HG02798 (cell line): ENCODE data around the gene BABAM2.

ENCODE experiments used
- ATAC-seq: cut with Tn5 transposase; IDR thresholded peaks from one replicate; pipeline ENCODE4 v1.9.1; 2021; ENCODE audit warnings: mild to moderate bottlenecking; ENCODE audit not compliant: unreplicated experiment, poor library complexity

The BABAM2 gene

DNA sequence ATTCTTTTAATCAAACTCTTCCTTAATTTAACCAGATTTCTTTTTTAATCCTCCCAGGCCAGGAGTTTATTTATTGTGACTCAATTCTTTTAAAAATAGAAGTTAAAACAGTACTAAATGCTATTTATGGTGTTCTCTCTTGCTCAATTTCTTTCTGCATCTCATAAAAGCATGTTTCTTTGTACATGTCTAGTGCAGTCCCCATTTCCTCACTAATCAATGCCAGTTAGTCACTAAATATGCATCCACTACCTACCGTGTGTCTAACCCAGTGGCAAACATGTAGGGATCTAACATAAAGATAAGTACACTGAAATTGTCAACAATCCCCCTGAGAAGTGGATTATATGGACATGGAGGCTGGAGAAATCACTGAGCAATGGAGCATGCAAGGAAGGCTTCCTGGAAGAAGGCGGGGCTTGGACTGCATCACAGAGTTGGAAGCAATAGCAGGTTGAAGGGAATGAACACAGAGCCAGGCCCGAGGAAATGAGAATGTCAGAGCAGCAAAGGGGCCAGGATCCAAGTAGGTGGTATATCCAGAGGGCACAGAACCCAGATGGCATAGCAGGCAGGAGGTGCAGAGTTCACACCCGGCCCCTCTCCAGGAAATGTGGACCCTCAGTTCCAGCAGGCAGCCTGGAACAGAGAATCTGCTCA is 396.9 kb downstream of the BABAM2 start:
- ATAC-seq: no peak

DNA sequence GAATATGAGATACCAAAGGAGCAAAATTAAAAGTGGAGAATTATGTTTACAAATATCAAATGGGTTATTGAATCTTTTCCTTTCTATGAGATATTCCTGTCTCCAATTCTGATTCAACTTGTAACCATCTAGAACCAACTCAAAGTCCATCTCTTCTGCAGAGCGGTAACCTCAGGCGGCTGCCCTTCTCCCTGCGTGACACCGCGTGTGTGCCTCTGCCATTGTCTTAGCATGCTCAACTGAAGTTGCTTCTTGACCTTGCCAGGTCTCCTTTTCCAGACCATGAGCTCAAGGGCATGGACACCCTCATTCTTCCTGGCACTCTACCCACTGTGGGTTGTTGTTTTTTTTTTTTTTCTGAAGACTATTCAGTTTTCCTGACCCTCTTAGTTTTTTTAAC is 398.1 kb downstream of the BABAM2 start:
- ATAC-seq: no peak

DNA sequence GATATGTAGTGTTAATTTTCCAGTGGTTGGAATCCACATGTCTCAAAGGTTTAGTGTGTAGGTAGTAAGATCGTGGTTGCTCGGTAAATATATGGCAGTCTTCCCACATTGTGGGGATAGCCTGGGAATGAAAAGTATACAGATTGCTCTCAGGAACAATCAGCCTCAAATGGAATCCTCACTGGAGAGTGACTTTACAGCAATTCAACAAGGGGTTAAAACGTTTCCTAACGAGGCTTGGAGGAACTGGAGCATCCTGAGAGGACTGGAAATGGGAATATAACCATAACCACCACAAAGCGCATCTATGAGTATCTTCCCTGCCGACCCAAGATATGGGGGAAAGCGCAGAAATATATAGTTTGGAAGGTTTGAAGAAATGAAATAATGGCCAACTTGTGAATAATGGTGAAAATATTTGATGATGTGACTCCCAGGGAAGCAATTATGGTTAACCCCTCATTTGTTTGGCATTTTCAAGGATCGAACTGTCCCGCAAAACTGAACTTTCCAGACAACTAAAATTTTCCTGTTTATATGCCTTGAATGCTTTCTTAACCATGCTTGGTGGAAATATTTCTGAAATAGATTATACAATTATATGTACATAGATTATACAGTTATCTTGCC is 401.4 kb downstream of the BABAM2 start:
- ATAC-seq: no peak

DNA sequence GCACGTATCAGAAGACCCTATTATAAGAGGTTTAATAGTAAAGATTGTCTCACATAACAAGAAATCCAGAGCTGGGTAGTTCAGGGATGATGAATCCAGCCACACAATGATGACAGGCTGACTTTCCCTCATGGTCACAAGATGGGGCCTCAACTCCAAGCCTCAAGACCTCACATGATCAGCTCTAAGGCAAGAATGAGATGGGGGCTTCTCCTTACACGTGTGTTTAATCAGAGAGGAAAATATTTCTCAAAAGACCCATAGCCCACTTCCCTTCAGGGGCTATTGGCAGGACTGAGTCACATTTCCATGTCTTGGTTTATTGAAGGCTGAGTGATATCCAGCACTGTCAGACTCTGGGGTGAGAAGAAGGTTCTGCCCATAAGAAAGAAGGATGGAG is 402.0 kb downstream of the BABAM2 start:
- no peak for ATAC-seq

DNA sequence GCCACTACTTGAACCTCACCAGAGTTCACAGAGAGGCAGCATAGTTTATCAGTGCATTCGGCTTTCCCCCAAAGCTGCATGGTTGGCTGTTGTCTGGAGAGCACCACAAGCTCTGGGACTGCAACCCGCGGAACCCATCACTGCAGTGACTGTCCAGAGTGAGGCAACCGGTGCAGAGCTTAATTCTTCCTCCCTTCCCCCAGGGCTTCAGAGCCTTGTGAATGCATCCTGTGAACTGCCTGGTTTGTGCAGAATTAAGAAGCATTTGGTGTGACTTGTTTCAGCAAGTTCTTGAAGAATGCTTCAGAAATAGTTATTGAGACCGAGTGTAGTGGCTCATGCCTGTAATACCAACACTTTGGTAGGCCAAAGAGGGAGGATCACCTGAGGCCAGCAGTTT is 402.9 kb downstream of the BABAM2 start:
- no peak for ATAC-seq

DNA sequence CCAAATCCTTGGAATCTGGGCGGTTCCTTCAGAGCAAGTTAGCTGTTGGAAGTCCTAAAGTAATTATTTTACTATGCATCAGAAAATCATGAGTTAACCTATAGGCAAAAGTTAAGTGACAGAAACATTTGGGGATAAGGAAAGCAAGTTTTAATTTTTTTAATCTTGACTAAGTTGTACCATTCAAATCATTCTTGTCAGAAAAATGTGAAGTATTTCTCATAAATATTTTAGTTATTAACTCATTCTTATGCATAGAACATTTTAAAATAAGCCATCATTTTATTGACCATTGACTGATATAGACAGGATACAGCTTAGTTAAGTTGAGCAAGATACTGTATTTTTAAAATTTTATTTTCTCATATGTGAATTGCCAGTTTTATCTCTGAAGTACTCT is 403.9 kb downstream of the BABAM2 start:
- ATAC-seq: no peak

DNA sequence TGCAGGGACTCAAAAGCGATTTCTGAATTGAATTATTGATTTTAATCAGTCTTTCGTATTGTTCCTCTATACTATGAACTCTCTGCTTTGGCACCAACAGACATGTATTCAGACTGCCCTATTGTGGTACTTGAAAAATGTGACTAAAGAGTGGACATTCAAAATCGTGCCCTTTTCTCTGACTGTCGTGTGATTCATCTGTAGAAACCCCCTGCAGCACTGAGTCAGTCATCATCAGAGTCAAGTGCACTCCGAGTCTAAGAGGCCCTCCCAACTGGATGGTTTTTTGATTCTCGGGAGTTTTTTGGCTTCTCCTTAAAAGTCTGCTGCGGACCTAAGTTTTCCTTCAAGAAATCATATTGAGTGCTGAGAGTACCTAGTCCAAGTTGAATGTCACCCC is 405.7 kb downstream of the BABAM2 start:
- ATAC-seq: no peak

DNA sequence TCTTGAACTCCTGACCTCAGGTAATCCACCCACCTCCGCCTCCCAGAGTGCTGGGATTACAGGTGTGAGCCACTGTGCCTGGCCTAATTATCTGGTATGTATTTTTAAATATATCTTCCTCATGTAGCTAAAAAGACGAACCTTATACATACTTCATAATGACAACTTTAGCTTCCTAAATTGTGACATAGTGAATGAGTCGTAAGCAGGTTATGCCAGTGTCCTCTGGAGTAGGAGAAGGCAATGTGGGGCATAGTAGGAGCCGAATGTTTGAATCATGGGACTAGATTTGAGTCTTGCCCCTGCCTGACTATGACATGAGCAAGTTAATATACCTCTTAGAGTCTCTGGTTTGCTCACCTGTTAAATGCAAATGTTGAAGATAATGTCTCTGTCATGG is 406.4 kb downstream of the BABAM2 start:
- ATAC-seq: no peak

DNA sequence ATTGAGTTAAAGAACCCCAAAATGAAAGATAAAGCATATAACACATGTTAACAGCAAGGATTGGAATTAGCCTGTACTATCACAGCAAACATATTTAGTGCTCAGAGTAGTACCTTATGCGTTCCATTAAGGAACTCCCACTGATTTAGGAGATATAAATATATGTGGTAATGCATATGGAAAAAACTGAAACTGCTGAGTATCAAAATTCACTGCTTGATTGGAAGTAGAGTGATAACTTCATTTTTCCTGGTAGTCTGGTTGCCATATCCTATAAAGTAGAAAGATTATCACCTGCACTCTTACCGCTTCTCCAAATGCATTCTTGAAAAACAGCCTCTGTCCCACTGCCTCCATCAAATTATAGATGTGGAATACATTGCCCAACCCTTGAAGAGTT is 407.0 kb downstream of the BABAM2 start:
- ATAC-seq: no peak

DNA sequence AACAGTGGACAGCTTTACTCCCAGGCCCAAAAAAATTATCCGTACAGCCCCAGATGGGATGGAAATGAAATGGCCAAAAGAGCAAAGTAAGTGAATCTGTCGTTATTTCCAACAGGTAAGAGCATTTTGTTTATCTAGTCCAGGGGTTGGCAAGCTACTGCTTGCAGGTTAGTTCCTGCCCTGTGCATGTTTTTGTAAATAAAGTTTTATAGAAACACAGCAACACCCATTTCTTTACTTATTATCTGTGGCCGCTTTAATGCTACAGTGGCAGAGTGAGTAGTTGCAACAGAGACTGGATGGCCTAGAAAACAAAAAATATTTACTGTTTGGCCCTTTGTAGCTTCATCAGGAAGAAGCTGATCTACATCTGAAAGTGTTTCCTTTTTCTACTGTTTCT is 407.9 kb downstream of the BABAM2 start:
- no peak for ATAC-seq

DNA sequence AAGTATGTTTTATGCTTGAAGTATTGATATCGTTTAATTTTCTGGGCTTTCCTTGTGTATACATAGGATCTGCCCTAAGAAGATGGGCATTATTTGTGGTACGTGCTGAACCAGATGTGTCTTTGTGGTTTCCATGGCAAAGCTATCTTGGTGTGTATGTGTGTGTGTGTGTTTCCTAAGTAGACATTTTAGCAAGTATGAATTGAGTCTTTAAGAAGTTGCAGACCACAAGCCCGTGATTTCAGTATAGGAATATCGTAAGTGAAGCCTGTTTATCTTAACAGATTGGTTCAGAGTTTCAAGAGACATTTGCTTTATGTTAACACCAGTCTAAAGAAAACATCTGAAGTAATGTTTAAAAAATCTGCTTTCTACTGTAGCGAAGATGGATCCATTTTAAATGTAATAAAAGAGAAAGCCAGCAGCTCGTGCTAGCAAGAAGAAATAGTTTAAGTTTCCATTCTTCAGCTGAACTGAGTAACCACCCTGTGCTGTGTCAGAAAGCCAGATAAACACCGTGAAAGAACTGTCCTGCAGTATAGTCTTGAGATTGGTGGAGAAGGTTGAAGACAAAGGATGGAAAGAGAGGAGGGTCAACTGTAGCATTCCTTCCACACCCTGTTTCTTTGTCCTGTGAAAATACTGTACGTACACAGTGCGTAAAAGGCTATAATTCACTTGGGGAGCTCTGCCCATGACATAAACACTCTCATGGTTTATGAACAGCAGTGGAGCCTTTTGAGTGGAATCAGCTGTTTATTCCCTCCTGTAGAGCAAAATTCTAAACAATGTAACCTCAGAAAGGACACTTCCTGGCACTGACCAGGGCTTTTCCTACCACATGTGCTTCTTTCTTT is 410.2 kb downstream of the BABAM2 start:
- ATAC-seq: no peak

DNA sequence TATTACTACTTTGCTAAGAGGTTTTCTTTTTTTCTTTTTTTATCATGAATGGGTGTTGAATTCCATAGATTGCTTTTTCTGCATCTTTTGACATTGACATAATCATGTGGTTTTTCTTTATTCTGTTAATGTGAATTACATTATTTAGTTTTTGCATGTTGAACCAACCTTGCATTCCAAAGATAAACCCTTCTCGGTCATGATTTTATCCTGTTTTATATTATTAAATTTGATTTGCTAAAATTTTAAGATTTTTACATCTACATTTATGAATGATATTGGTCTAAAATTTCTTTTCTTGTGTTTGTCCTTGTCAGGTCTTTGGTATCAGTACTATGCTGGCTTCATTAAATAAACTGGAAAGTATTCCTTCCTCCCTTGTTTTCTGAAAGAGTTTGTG is 414.7 kb downstream of the BABAM2 start:
- ATAC-seq: no peak

DNA sequence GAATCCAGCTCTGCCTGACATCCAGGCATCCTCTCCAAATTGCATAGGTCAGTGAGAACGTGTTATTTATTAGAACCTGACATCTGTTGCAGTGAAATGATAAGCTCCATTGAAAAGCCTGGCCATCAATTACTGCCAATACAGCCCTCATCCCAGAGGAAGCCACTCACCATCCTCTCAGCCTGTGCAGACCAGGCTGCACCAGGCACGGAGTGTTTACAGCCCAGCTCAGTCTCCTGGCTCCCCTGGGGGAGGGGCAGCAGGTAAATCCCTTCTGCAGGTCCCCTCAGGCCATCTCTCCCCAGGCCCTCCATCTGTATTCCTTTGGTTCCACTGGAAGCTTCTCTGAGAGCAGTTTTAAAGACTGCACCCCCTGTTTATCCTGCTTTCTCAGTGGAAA is 419.6 kb downstream of the BABAM2 start:
- ATAC-seq: no peak

DNA sequence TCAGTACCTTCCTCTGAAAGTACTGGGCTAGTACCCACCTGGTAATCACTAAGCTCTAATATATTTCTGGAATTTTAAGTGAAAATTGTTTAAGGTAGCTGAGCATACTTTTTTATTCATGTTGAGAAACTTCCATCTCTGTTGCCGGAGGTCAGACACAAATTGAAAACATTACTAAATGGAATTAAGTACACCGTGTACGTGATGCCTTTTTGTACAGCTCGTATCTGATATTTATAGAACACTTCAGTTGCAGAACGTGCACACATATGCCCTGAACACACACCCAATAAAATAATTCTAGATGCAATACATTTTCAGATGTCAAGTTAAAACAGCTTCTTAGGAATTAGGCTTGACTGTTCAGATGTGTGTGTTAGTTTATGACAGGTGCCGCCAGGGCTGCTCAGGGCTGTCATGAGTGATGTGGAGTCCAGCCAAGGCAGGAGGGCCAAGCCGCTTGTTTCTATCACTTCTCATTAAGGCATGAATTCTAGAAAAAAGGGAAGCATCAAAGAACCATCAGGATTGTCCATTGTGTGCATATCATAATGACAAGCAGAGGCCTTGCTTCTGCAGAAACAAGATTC is 421.2 kb downstream of the BABAM2 start:
- ATAC-seq: no peak

DNA sequence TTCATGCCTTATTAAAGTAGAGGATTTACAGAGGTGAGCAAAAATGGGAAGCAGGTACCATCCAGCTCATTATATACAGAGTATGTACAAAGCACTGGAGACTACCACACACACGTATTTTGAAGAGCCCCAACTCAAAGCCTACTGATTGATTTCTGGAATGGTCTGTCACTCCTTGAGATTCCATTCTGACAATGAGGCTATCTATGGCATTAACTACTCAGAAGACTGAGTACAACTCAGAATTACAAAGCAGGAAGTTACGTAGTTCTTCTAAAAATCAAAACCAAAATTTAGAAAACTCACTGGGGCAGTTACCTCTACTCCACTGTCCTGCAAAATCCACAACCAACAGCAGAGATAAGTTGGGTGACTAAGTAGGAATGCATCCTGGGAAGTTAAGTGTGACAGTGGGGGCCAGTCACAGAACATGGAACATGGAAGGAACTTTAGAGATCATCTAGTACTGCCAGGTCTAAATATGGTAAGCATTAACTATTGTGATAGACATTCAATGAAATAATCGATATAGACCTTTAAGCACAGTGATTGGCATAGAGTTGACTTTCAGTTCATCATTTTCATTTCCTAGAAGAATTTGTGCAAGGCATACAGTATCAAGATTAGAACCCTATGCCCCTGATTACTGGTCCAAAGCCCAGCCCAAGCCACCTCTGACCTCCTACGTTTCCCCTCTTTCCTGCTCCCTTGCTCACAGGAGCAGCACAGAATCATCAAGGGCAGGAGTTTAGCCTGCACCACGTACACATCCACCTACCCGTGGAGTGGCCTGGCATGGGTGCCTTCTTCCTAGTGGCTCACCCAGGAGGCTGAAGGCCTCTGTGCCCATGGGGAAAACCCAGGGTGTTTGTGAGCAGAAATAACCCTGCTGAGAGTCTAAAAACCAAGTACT is 422.0 kb downstream of the BABAM2 start:
- ATAC-seq: no peak

DNA sequence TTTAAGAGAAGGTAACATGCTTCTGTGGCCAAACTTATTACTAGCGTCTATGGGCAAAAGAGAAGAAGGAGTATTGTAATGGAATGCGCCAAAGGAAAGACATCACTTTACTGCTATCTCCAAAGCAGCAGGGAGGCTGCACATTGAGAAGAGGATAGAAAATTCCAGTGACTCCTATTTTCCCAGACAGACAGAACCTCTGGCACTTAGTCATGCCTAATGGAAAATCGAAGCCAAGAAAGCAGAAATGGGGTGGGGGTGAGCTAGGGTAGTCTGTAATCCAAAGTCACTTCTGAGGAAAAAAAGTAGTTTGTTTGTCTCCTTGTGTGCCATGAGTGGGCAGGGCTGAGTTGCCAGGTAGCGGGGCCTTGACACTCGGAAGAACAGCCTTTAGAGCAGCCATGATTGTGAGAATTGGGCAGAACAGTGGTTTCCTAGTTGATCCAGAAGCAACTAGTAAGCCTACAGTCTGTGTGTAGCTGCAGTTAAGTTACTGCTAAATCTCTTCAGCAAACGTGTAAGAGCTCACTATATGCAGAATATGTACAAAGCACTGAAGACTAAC is 422.8 kb downstream of the BABAM2 start:
- no peak for ATAC-seq

DNA sequence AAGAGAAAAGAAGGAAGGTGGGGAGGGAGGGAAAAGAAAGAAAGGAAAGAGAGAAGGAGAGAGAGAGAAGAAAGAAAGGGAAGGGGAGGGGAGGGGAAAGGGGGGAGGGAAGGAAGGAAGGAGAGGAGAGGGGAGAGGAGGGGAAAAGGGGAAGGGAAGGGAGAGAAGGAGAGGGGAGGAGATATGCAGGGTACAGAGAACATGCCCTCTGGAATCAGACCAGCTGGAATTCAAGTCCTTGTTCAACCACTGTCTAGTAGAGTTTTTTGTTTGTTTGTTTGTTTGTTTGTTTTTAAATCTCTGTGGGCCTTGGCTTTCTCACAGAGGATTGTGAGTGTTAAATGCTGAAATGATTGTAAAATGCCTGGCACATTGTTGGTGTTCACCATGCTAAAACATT is 424.4 kb downstream of the BABAM2 start:
- no peak for ATAC-seq

DNA sequence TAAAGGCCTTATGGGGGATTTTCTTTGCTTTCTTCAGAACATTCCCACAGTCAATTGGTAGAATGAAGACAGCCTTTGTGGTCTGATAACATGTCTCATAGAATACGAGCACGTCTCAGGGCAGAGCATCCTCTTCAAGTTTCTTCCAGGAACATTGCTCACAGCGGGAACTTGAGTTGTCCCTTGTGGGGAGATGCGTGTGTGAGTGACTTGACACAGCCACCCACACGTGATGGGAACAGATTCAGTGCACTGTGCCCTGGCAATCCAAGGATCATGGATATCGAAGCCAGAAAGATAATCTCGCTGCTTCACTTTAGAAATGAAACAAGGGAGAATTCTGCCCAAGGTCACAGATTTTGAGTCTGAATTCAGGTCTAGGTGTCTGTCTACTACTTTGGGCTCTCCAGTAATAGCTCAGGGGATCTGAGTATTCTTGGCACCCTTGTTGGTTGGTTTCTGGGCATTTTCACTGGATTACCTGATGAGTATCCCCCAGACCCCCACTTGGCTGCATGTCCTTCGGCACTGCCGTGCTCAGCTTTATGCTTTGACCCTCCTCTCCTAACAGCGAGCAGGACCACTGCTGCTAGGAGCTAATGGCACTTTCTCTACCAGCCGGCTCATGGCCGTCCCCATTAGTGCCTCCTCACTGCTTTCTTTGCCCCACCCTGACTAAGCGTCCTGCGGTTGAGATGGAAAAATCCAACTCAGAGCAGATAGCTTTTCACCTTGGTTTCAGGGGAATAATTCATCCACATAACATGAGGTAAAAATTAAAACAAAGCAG is 426.2 kb downstream of the BABAM2 start:
- no peak for ATAC-seq

DNA sequence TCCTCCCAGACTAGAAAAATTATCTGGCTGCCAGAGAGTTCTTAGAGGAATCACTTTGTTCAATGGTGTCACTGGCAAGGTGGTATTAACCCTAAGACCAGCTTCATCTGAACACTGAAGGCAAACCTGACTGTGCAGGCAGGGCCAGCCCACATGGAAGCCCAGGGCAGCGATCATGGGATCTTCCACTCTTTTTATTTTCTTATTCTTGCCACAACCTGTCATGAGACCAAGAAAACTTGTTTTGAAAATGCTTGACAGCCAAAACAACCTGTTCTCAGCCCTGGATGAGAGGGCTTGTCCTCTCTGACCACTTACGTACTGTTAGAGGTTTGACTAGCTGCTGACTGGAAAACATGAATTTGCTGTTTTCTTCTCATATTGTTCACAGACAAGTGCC is 426.9 kb downstream of the BABAM2 start:
- no peak for ATAC-seq
